Stomach smooth muscle (tissue), 2 donors: Measurements from ENCODE around the gene USP6.
"Not testable (repeated sequence)": the region's sequence is repeated elsewhere in the genome, so short reads cannot be mapped to it uniquely, and the experiment has no call there.

Experiments
- H3K27ac ChIP-seq: one replicate; pipeline ENCODE4 v1.7.0; 2013; ENCODE audit warnings: mild to moderate bottlenecking, low read length, inconsistent platforms
- H3K27me3 ChIP-seq, 2 donors: one replicate each; pipeline ENCODE4 v1.7.0; 2013; ENCODE audit warnings: low read length in 2 of 2; ENCODE audit not compliant: insufficient read depth in 2 of 2, control insufficient read depth in 1 of 2
- H3K36me3 ChIP-seq, 2 donors: one replicate each; pipeline ENCODE4 v1.7.0; 2013; ENCODE audit warnings: low read length in 2 of 2; ENCODE audit not compliant: control insufficient read depth in 2 of 2, insufficient read depth in 2 of 2
- H3K4me1 ChIP-seq: one replicate; pipeline ENCODE4 v1.7.0; 2013; ENCODE audit warnings: low read length; ENCODE audit not compliant: control insufficient read depth, insufficient read depth
- H3K4me3 ChIP-seq, 2 donors: one replicate each; pipeline ENCODE4 v1.7.0; 2013; ENCODE audit warnings: low read length in 2 of 2
- H3K9ac ChIP-seq, 2 donors: one replicate each; pipeline ENCODE4 v1.7.0; 2013; ENCODE audit warnings: low read length in 2 of 2, mild to moderate bottlenecking in 1 of 2
- H3K9me3 ChIP-seq, 2 donors: one replicate each; pipeline ENCODE4 v1.7.0; 2013; ENCODE audit warnings: low read length in 2 of 2; ENCODE audit not compliant: control insufficient read depth in 2 of 2
- donor health status: healthy.
- donor health status: Pancreatic carcinoma.

Gene USP6

DNA sequence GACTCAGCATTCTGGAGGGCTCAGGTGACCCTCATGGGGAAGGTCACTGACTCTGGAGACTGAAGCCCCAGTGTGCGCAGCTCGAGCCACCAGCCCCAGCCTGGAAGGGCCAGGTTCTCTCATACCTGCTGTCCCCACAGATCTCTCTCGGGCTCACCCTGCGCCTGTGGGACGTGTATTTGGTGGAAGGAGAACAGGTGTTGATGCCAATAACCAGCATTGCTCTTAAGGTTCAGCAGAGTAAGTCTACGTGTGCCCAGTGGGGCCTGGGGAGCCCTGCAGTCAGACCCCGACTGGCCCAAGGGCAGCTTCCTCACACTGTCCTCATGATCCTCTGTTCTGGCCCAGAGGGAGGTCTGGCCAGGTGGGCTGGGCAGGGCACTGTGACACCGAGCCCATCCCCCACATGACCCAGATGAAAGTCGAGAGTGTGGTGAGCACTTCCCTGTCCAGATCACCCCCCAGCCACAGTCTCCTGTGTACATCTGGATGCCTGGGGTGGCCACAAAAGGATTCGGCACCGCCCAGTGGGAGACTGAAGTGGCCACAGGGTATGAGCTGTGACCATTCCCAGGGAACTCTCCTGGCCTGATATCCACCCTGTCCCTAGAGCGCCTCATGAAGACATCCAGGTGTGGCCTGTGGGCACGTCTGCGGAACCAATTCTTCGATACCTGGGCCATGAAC lies 21.8 kb downstream of the USP6 start:
- H3K36me3 ChIP-seq, H3K27me3 ChIP-seq: not testable (repeated sequence)

DNA sequence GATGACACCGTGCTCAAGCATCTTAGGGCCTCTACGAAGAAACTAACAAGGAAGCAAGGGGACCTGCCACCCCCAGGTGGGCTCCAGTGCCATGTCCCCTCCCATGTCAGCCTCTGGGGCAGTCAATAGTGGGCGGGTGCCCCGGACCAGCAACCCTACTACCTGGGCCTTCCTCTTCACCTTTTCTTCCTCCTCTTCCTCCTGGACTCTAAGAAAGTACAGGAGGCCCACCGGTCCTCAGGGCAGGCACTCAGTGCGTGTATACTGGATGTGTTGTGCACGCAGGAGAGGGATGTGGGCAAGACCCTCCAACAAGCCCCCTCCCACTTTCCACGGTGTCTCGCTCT lies 22.3 kb downstream of the USP6 start:
- H3K4me1 ChIP-seq, H3K27me3 ChIP-seq, H3K36me3 ChIP-seq, H3K4me3 ChIP-seq, H3K27ac ChIP-seq, H3K9me3 ChIP-seq, H3K9ac ChIP-seq: not testable (repeated sequence)

More for the DNA sequence above, 21.8 kb downstream of the USP6 start:
- H3K9ac ChIP-seq, H3K4me3 ChIP-seq, H3K9me3 ChIP-seq, H3K27ac ChIP-seq, H3K4me1 ChIP-seq: not testable (repeated sequence)

- Histone ChIP-seq H3K9me3 (no peaks in the 10 kb centered on the region), H3K9ac (no peak overlapping the region), H3K27me3 (no peaks in the 10 kb centered on the region), H3K27ac (no peak overlapping the region), H3K36me3 (no peaks in the 10 kb centered on the region), H3K4me1 (no peaks in the 10 kb centered on the region), H3K4me3 (no peak overlapping the region)
Measured at GRCh38 chr17:5138616-5139457, 23.0 kb downstream of the USP6 start.

DNA sequence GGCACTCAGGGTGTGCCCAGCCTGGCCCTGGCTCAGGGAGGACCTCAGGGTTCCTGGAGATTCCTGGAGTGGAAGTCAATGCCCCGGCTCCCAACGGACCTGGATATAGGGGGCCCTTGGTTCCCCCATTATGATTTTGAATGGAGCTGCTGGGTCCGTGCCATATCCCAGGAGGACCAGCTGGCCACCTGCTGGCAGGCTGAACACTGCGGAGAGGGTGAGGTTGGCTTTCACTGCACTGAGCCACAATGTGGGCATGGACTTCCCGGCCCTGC lies 23.6 kb downstream of the USP6 start:
- no peaks in the 10 kb centered on the region for H3K27me3 ChIP-seq
- H3K4me3 ChIP-seq = no peak overlapping the region
- no peaks in the 10 kb centered on the region for H3K36me3 ChIP-seq

GRCh38 chr17:5142877-5143276 lies 27.0 kb downstream of the USP6 start:
- not testable (repeated sequence) for H3K36me3 ChIP-seq, H3K4me1 ChIP-seq, H3K27me3 ChIP-seq, H3K9ac ChIP-seq, H3K27ac ChIP-seq, H3K9me3 ChIP-seq, H3K4me3 ChIP-seq

More for the DNA sequence above, 23.6 kb downstream of the USP6 start:
- Histone ChIP-seq H3K27ac (no peak overlapping the region), H3K9me3 (no peaks in the 10 kb centered on the region), H3K4me1 (no peaks in the 10 kb centered on the region), H3K9ac (no peak overlapping the region)

DNA sequence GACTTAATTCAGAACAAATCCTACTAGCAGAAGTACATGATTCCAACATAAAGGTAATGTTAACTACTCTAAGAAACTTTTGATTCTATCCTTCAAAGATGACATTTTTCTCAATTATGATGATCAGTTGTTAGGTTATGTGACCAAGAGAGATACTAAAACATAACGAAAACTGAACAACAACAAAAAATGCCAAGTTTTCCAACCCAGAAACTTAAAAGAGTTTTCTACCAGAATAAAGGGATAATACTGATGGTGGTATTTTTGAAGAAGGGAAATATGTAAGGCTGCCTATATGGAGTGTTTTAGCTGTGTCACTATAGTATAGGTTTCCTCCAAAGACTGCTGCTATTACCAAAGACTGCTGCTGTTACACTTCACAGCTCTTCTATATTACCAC lies 30.3 kb downstream of the USP6 start:
- not testable (repeated sequence) for H3K27ac ChIP-seq, H3K4me1 ChIP-seq, H3K9me3 ChIP-seq, H3K27me3 ChIP-seq, H3K4me3 ChIP-seq, H3K9ac ChIP-seq, H3K36me3 ChIP-seq

- H3K9me3 ChIP-seq, H3K4me1 ChIP-seq, H3K36me3 ChIP-seq, H3K4me3 ChIP-seq, H3K27me3 ChIP-seq, H3K9ac ChIP-seq, H3K27ac ChIP-seq: not testable (repeated sequence)
Measured at GRCh38 chr17:5160702-5161101, 44.9 kb downstream of the USP6 start.

GRCh38 chr17:5161793-5162192 lies 46.0 kb downstream of the USP6 start:
- not testable (repeated sequence) for H3K27me3 ChIP-seq, H3K4me3 ChIP-seq, H3K36me3 ChIP-seq, H3K9ac ChIP-seq, H3K9me3 ChIP-seq, H3K4me1 ChIP-seq, H3K27ac ChIP-seq

- H3K9me3 ChIP-seq = no peaks in the 10 kb centered on the region
- no peaks in the 10 kb centered on the region for H3K4me1 ChIP-seq
- no peak overlapping the region for H3K27ac ChIP-seq
- H3K27me3 ChIP-seq = no peaks in the 10 kb centered on the region
- no peak overlapping the region for H3K9ac ChIP-seq
- no peaks in the 10 kb centered on the region for H3K36me3 ChIP-seq
- H3K4me3 ChIP-seq = no peak overlapping the region
Measured at GRCh38 chr17:5164436-5164835, 48.6 kb downstream of the USP6 start.

- not testable (repeated sequence) for H3K9me3 ChIP-seq, H3K27me3 ChIP-seq, H3K27ac ChIP-seq
Measured at GRCh38 chr17:5165791-5166564, 50.1 kb downstream of the USP6 start.

DNA sequence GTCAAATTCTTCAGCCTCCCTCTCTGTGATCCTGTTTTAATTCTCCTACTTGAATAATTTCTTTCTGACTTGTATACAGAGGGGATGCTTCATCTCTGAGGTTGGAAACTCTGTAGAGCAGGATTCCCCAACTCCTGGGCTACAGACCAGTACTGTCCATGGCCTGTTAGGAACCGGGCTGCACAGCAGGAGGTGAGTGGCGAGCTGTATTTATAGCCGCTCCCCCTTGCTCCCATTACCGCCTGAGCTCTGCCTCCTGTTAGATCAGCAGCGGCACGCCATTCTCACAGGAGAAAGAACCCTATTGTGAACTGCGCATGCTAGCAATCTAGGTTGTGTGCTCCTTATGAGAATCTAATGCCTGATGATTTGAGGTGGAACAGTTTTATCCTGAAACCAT lies 59.2 kb downstream of the USP6 start:
- not testable (repeated sequence) for H3K4me1 ChIP-seq, H3K36me3 ChIP-seq, H3K27me3 ChIP-seq, H3K9ac ChIP-seq, H3K4me3 ChIP-seq, H3K27ac ChIP-seq
- peaks cover 4 to 33% of the 10 kb centered on the region in 2 donors for H3K9me3 ChIP-seq

More at GRCh38 chr17:5165791-5166564, 50.1 kb downstream of the USP6 start:
- H3K36me3 ChIP-seq, H3K4me3 ChIP-seq, H3K4me1 ChIP-seq, H3K9ac ChIP-seq: not testable (repeated sequence)
